ACC112 (cell line): ENCODE data around the gene EIF1AD.
"Not testable (repeated sequence)": the region's sequence is repeated elsewhere in the genome, so short reads cannot be mapped to it uniquely, and the experiment has no call there.

Experiments used
- H2AFZ ChIP-seq: fragments of 200-600 bp; sonication (generic); one replicate; pipeline ENCODE4 v1.6.0; 2017; ENCODE audit warnings: antibody characterized with exemption, low read length; ENCODE audit not compliant: unreplicated experiment
- H3K27ac ChIP-seq: fragments of 200-600 bp; sonication (generic); 2 replicates; pipeline ENCODE4 v1.5.1; 2014; ENCODE audit warnings: low read depth, mild to moderate bottlenecking, antibody characterized with exemption, low read length, moderate library complexity
- H3K27me3 ChIP-seq: fragments of 200-600 bp; sonication (generic); 2 replicates; pipeline ENCODE4 v1.6.1; 2014; ENCODE audit warnings: mild to moderate bottlenecking, antibody characterized with exemption, low read length, moderate library complexity, mixed read lengths; ENCODE audit not compliant: insufficient read depth
- H3K36me3 ChIP-seq: fragments of 200-600 bp; sonication (generic); 2 replicates; pipeline ENCODE4 v1.6.1; 2016; ENCODE audit warnings: mild to moderate bottlenecking, antibody characterized with exemption, low read length, moderate library complexity, mixed read lengths; ENCODE audit not compliant: insufficient read depth
- H3K4me1 ChIP-seq: fragments of 200-600 bp; sonication (generic); one replicate; pipeline ENCODE4 v1.6.1; 2016; ENCODE audit warnings: low read length, mixed read lengths; ENCODE audit not compliant: insufficient read depth, unreplicated experiment, control insufficient read depth
- H3K4me3 ChIP-seq: fragments of 200-600 bp; sonication (generic); 2 replicates; pipeline ENCODE4 v1.5.1; 2014; ENCODE audit warnings: mild to moderate bottlenecking, low read depth, low read length
- H3K79me2 ChIP-seq: fragments of 200-600 bp; sonication (generic); one replicate; pipeline ENCODE4 v1.6.0; 2016; ENCODE audit warnings: low read length; ENCODE audit not compliant: control insufficient read depth, unreplicated experiment, insufficient read depth

The EIF1AD gene

GRCh38 chr11:66042227-66042995 lies 40.5 kb upstream of the EIF1AD start:
- Histone ChIP-seq H3K27me3 (no peaks in the 10 kb centered on the region), H3K79me2 (no peaks in the 10 kb centered on the region), H3K27ac (no peak overlapping the region), H3K4me3 (no peak overlapping the region), H3K4me1 (no peaks in the 10 kb centered on the region), H3K36me3 (no peaks in the 10 kb centered on the region), H2AFZ (no peak overlapping the region)

GRCh38 chr11:66039765-66040164 lies 37.8 kb upstream of the EIF1AD start:
- no peak overlapping the region for H2AFZ ChIP-seq
- no peaks in the 10 kb centered on the region for H3K27me3 ChIP-seq
- no peak overlapping the region for H3K4me3 ChIP-seq
- H3K27ac ChIP-seq, result no peak overlapping the region
- H3K36me3 ChIP-seq, result no peaks in the 10 kb centered on the region
- H3K79me2 ChIP-seq, result no peaks in the 10 kb centered on the region
- no peaks in the 10 kb centered on the region for H3K4me1 ChIP-seq

- Histone ChIP-seq H3K27me3 (no peaks in the 10 kb centered on the region), H3K4me3 (no peak overlapping the region)
These were observed 35.4 kb upstream of the EIF1AD start for GRCh38 chr11:66037327-66037726.

GRCh38 chr11:66036334-66036710 lies 34.4 kb upstream of the EIF1AD start:
- no peaks in the 10 kb centered on the region for H3K27me3 ChIP-seq
- no peaks in the 10 kb centered on the region for H3K79me2 ChIP-seq
- H3K4me3 ChIP-seq, result no peak overlapping the region
- no peak overlapping the region for H3K27ac ChIP-seq
- no peaks in the 10 kb centered on the region for H3K36me3 ChIP-seq
- H2AFZ ChIP-seq, result no peak overlapping the region
- no peaks in the 10 kb centered on the region for H3K4me1 ChIP-seq

More at GRCh38 chr11:66037327-66037726, 35.4 kb upstream of the EIF1AD start:
- Histone ChIP-seq H2AFZ (no peak overlapping the region), H3K4me1 (no peaks in the 10 kb centered on the region), H3K27ac (no peak overlapping the region), H3K36me3 (no peaks in the 10 kb centered on the region), H3K79me2 (no peaks in the 10 kb centered on the region)

- H3K27me3 ChIP-seq, result no peaks in the 10 kb centered on the region
- H3K79me2 ChIP-seq, result no peaks in the 10 kb centered on the region
- no peak overlapping the region for H2AFZ ChIP-seq
- no peaks in the 10 kb centered on the region for H3K4me1 ChIP-seq
- H3K4me3 ChIP-seq, result no peak overlapping the region
- no peaks in the 10 kb centered on the region for H3K36me3 ChIP-seq
- H3K27ac ChIP-seq, result no peak overlapping the region
These were observed 33.8 kb upstream of the EIF1AD start for GRCh38 chr11:66035653-66036333.

- Histone ChIP-seq H3K27ac (no peak overlapping the region), H3K27me3 (no peaks in the 10 kb centered on the region), H3K36me3 (no peaks in the 10 kb centered on the region), H3K4me3 (no peak overlapping the region), H2AFZ (no peak overlapping the region), H3K79me2 (no peaks in the 10 kb centered on the region), H3K4me1 (no peaks in the 10 kb centered on the region)
These were observed 31.2 kb upstream of the EIF1AD start for GRCh38 chr11:66032957-66033735.

DNA sequence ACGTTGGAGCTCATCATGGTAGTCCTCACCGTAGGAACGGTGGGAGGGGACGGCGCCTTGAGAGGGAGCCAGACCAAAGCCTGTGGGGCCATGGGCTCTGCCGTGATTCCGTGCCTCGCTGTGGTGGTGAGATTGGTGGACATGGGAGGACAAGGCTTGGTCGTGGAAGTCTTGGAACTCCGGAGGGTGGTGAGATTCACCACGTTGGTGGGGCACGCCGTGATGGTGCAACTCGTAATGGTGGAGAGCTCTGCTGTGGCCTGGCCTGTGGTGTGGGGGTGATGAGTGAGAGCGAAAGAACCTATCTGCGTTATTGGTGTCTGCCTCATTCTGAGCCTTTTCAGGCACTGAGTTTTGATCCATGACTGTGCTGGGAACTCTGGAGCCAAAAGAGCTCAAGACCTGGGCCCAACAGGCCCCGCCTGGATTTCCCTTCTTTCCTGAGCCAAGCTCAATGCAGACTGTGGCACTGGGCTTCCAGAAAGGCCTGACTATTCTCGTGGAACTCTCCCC lies 24.1 kb upstream of the EIF1AD start, which contains the start of gene CATSPER1:
Gene CATSPER1, minus strand, starts transcription at position 463 of the 513 bp plus-strand sequence. Its CDS starts 100 bp downstream, at position 363.
- no peaks in the 10 kb centered on the region for H3K36me3 ChIP-seq
- H3K27ac ChIP-seq, result no peak within 1 kb of the TSS
- no peaks in the 10 kb centered on the region for H3K27me3 ChIP-seq
- no peak within 1 kb of the TSS for H2AFZ ChIP-seq
- H3K79me2 ChIP-seq, result no peaks in the 10 kb centered on the region
- H3K4me1 ChIP-seq, result peaks cover 7% of the 10 kb centered on the region
- H3K4me3 ChIP-seq, result no peak within 1 kb of the TSS

DNA sequence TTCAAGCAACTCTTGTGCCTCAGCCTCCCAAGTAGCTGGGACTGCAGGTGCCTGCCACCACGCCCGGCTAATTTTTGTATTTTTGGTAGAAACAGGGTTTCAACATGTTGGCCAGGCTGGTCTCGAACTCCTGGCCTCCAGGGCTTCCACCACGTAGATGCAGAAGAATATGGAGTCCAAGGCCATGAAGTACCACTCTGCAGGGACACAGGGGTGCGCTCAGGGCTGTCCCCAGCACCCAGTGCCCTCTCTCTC lies 21.2 kb upstream of the EIF1AD start:
- H3K36me3 ChIP-seq, H3K27me3 ChIP-seq, H3K4me3 ChIP-seq, H2AFZ ChIP-seq, H3K27ac ChIP-seq, H3K79me2 ChIP-seq: not testable (repeated sequence)
- H3K4me1 ChIP-seq, result peaks cover 19% of the 10 kb centered on the region

GRCh38 chr11:66022401-66023185 lies 20.6 kb upstream of the EIF1AD start:
- H3K4me1 ChIP-seq, result peaks cover 19% of the 10 kb centered on the region
- H2AFZ ChIP-seq, result peak overlapping the region; percentile 69
- H3K4me3 ChIP-seq, result peak overlapping the region; percentile 65
- no peaks in the 10 kb centered on the region for H3K36me3 ChIP-seq
- no peaks in the 10 kb centered on the region for H3K27me3 ChIP-seq
- H3K79me2 ChIP-seq, result no peaks in the 10 kb centered on the region
- no peak overlapping the region for H3K27ac ChIP-seq
